Fibroblast of skin of right quadriceps (primary cell): ENCODE results near the gene KRTAP12-4.

Source experiments
- DNase-seq: peaks from one replicate; pipeline ENCODE4 v3.0.0-alpha.2; 2013

Gene KRTAP12-4

DNA sequence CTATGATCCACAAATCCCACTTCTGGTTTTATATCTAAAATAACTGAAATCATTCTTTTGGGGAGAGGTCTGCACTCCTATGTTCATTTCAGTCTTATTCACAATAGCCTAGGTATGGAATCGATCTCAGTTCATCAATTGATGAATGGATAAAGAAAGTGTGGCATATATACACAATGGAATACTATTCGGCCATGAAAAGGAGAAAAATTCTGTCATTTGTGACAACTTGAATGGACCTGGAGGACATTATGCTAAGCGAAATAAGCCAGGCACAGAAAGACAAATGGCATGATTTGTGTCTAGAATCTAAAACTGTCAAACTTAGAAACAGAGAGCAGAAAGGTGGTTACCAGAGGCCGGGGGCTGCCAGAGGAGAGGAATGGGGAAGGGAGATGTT is 48.0 kb downstream of the KRTAP12-4 start:
- no peak for DNase-seq
